H9 (cell line): ENCODE measurements around the gene TEK. TPM values are rescaled to one million over a fixed set of nuclear protein-coding genes. Genes with fewer than 3 reads are reported as not detected.

Experiments
- DNase-seq: peaks from one replicate; pipeline ENCODE4 v3.0.0-alpha.2; 2017
- H2AFZ ChIP-seq: one replicate; pipeline ENCODE4 v1.6.1; 2013; ENCODE audit warnings: mild to moderate bottlenecking, low read length, control low read depth, moderate library complexity
- H2AK5ac ChIP-seq: 2 replicates; pipeline ENCODE4 v1.6.1; 2013; ENCODE audit warnings: low read length, control low read depth, mixed read lengths; ENCODE audit not compliant: insufficient read length
- H2BK120ac ChIP-seq: one replicate; pipeline ENCODE4 v1.6.1; 2013; ENCODE audit warnings: low read depth, mild to moderate bottlenecking, low read length, control low read depth, inconsistent platforms; ENCODE audit not compliant: poor library complexity, severe bottlenecking
- H2BK12ac ChIP-seq: 2 replicates; pipeline ENCODE4 v1.6.1; 2013; ENCODE audit warnings: low read length, control low read depth, mixed read lengths, low read depth; ENCODE audit not compliant: insufficient read length
- H2BK15ac ChIP-seq: 2 replicates; pipeline ENCODE4 v1.6.1; 2013; ENCODE audit warnings: low read depth, low read length, control low read depth
- H2BK20ac ChIP-seq: one replicate; pipeline ENCODE4 v1.6.1; 2013; ENCODE audit warnings: low read depth, mild to moderate bottlenecking, low read length, control low read depth, inconsistent platforms; ENCODE audit not compliant: poor library complexity, severe bottlenecking
- H2BK5ac ChIP-seq: 2 replicates; pipeline ENCODE4 v1.6.1; 2013; ENCODE audit warnings: low read length, control low read depth, mixed read lengths; ENCODE audit not compliant: insufficient read length
- H3K14ac ChIP-seq: 2 replicates; pipeline ENCODE4 v1.6.1; 2013; ENCODE audit warnings: low read length, control low read depth; ENCODE audit not compliant: insufficient read depth
- H3K18ac ChIP-seq: 2 replicates; pipeline ENCODE4 v1.6.1; 2013; ENCODE audit warnings: low read depth, mild to moderate bottlenecking, mixed read lengths, low read length, control low read depth; ENCODE audit not compliant: insufficient read length
- H3K23ac ChIP-seq: 2 replicates; pipeline ENCODE4 v1.6.1; 2013; ENCODE audit warnings: low read length, control low read depth, mixed read lengths, low read depth; ENCODE audit not compliant: insufficient read length
- H3K23me2 ChIP-seq: 2 replicates; pipeline ENCODE4 v1.6.1; 2013; ENCODE audit warnings: low read depth, mild to moderate bottlenecking, mixed read lengths, low read length, control low read depth; ENCODE audit not compliant: insufficient read length, poor library complexity, severe bottlenecking
- H3K27ac ChIP-seq: 2 replicates; pipeline ENCODE4 v1.5.1; 2013; ENCODE audit warnings: low read length, control low read depth, mixed read lengths, low read depth; ENCODE audit not compliant: insufficient read length
- H3K27me3 ChIP-seq: 2 replicates; pipeline ENCODE4 v1.6.1; 2013; ENCODE audit warnings: low read length, control low read depth, inconsistent platforms; ENCODE audit not compliant: insufficient read depth
- H3K4ac ChIP-seq: 2 replicates; pipeline ENCODE4 v1.6.1; 2013; ENCODE audit warnings: low read depth, mild to moderate bottlenecking, control low read depth, inconsistent platforms, low read length, moderate library complexity
- H3K4me1 ChIP-seq: 2 replicates; pipeline ENCODE4 v1.6.1; 2013; ENCODE audit warnings: low read length, control low read depth, inconsistent platforms; ENCODE audit not compliant: insufficient read depth
- H3K4me2 ChIP-seq: 2 replicates; pipeline ENCODE4 v1.6.1; 2013; ENCODE audit warnings: low read length, control low read depth, mixed read lengths; ENCODE audit not compliant: insufficient read length, insufficient read depth
- H3K56ac ChIP-seq: 2 replicates; pipeline ENCODE4 v1.6.1; 2013; ENCODE audit warnings: low read depth, mild to moderate bottlenecking, mixed read lengths, low read length, control low read depth; ENCODE audit not compliant: insufficient read length
- H3K79me1 ChIP-seq: 2 replicates; pipeline ENCODE4 v1.6.1; 2013; ENCODE audit warnings: low read depth, mild to moderate bottlenecking, moderate library complexity, low read length, control low read depth, inconsistent platforms; ENCODE audit not compliant: insufficient read depth, poor library complexity, severe bottlenecking
- H3K79me2 ChIP-seq: 2 replicates; pipeline ENCODE4 v1.6.1; 2013; ENCODE audit warnings: low read length, control low read depth, inconsistent platforms; ENCODE audit not compliant: insufficient read depth
- H3K9ac ChIP-seq: 2 replicates; pipeline ENCODE4 v1.6.1; 2013; ENCODE audit warnings: low read length, control low read depth, mixed read lengths; ENCODE audit not compliant: insufficient read length; ENCODE audit errors: extremely low read depth
- H3K9me3 ChIP-seq: one replicate; pipeline ENCODE4 v1.6.1; 2013; ENCODE audit warnings: low read depth, low read length, inconsistent platforms; ENCODE audit not compliant: control insufficient read depth
- H3T11ph ChIP-seq: one replicate; pipeline ENCODE4 v1.6.1; 2013; ENCODE audit warnings: mild to moderate bottlenecking, low read length, control low read depth, inconsistent platforms
- H4K20me1 ChIP-seq: one replicate; pipeline ENCODE4 v1.6.1; 2013; ENCODE audit not compliant: control insufficient read depth, insufficient read length, insufficient read depth
- H4K5ac ChIP-seq: 2 replicates; pipeline ENCODE4 v1.6.1; 2013; ENCODE audit warnings: low read depth, mild to moderate bottlenecking, mixed read lengths, low read length, control low read depth; ENCODE audit not compliant: insufficient read length
- H4K8ac ChIP-seq: replicated peaks from 2 replicates; pipeline ENCODE4 v1.6.1; 2013; ENCODE audit warnings: low read length, control low read depth, mixed read lengths, low read depth; ENCODE audit not compliant: insufficient read length
- H4K91ac ChIP-seq: 2 replicates; pipeline ENCODE4 v1.6.1; 2013; ENCODE audit warnings: low read depth, mild to moderate bottlenecking, moderate library complexity, mixed read lengths, low read length, control low read depth; ENCODE audit not compliant: insufficient read length
- H3K27ac Mint-ChIP-seq, 3 experiments: 2 replicates in 2 of 3; 3 replicates in 1 of 3; pipeline ENCODE4 v1.8.0; 2020 to 2021; ENCODE audit warnings: mixed read lengths in 3 of 3, mild to moderate bottlenecking in 1 of 3, moderate library complexity in 1 of 3
- H3K27me3 Mint-ChIP-seq: 2 replicates; pipeline ENCODE4 v1.8.0; 2021; ENCODE audit warnings: low read depth, mild to moderate bottlenecking, moderate library complexity, mixed read lengths
- H3K36me3 Mint-ChIP-seq, 3 experiments: 2 replicates in 2 of 3; 3 replicates in 1 of 3; pipeline ENCODE4 v1.8.0; 2020 to 2021; ENCODE audit warnings: low read depth in 3 of 3, mixed read lengths in 3 of 3; ENCODE audit not compliant: insufficient read depth in 1 of 3
- H3K4me1 Mint-ChIP-seq, 2 experiments: 2 replicates each; pipeline ENCODE4 v1.8.0; 2020; ENCODE audit warnings: mixed read lengths in 2 of 2
- H3K4me3 Mint-ChIP-seq, 2 experiments: 2 replicates in 1 of 2; 3 replicates in 1 of 2; pipeline ENCODE4 v1.8.0; 2020 to 2021; ENCODE audit warnings: mild to moderate bottlenecking in 2 of 2, mixed read lengths in 2 of 2, moderate library complexity in 1 of 2
- H3K9me3 Mint-ChIP-seq, 2 experiments: 2 replicates in 1 of 2; 3 replicates in 1 of 2; pipeline ENCODE4 v1.8.0; 2020; ENCODE audit warnings: mild to moderate bottlenecking in 2 of 2, mixed read lengths in 2 of 2, moderate library complexity in 1 of 2
- WGBS: extraction: QIAGEN DNeasy Blood & Tissue Kit; methylation state at CpG from one replicate; pipeline ENCODE4 v1.1.7; 2013; ENCODE audit warnings: missing lambda C conversion rate, low lambda C conversion rate, mixed read lengths; ENCODE audit not compliant: insufficient read length; ENCODE audit errors: extremely low coverage; 5-methylcytosine and 5-hydroxymethylcytosine counted together
- total RNA-seq: library from RNA; stranded (reverse); gene quantifications from 2 replicates; pipeline ENCODE4 v1.2.1, GENCODE V29; 2021
- TF ChIP-seq, protein P1 (sequence below): fragments of 200-600 bp; sonication (generic); conservative IDR thresholded peaks from 3 replicates; pipeline ENCODE4 v1.8.0; 2021; ENCODE audit warnings: antibody characterized with exemption, mild to moderate bottlenecking

The TEK gene
- total RNA-seq, 1 experiment from 2014 or later: 1.8 TPM

DNA sequence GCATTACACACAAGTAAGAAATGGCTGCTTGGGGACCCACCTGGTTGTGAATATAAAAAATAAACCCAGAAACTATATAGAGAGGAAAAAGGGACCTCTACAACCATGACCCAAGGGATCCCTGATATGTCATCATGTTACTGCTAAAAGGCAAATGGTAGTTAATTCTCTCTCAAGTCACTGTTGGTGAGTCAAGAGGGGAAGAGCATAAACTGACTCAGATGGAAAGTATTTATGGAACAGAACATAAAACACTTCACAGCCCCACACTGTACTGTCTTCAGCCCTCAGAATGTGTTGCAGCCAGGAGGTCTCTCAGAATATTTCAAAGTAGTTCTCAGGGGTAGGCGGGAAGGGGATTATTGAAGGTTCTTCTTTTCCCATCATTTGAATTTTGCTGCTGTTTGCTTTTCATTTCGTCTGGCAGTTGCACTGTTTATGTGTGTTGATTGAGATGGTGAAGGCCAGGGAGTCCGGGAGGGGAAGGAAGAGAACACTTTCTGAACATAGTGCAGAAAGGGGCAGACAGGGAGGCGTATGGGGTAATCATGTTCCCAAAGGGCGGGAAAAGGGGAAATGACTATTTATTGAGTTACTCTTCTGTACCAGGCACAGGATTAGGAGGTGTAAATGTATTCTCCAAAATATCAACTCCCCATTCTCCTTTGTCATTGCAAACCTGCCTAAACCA, 85.5 kb downstream of the TEK start:
- H3K79me1 ChIP-seq: no peaks in the 10 kb centered on the region
- no peak overlapping the region for H2BK20ac ChIP-seq
- H2BK120ac ChIP-seq: no peak overlapping the region
- no peak overlapping the region for H3K4me3 Mint-ChIP-seq
- H4K5ac ChIP-seq: no peak overlapping the region
- no peak overlapping the region for H3K27ac Mint-ChIP-seq
- no peak overlapping the region for H2BK12ac ChIP-seq
- no peak overlapping the region for H3K4me2 ChIP-seq
- H3K9me3 Mint-ChIP-seq: no peaks in the 10 kb centered on the region
- no peak overlapping the region for H2BK5ac ChIP-seq
- H3K9ac ChIP-seq: no peak overlapping the region
- TF ChIP-seq, protein P1, sequence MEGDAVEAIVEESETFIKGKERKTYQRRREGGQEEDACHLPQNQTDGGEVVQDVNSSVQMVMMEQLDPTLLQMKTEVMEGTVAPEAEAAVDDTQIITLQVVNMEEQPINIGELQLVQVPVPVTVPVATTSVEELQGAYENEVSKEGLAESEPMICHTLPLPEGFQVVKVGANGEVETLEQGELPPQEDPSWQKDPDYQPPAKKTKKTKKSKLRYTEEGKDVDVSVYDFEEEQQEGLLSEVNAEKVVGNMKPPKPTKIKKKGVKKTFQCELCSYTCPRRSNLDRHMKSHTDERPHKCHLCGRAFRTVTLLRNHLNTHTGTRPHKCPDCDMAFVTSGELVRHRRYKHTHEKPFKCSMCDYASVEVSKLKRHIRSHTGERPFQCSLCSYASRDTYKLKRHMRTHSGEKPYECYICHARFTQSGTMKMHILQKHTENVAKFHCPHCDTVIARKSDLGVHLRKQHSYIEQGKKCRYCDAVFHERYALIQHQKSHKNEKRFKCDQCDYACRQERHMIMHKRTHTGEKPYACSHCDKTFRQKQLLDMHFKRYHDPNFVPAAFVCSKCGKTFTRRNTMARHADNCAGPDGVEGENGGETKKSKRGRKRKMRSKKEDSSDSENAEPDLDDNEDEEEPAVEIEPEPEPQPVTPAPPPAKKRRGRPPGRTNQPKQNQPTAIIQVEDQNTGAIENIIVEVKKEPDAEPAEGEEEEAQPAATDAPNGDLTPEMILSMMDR: no peak
- H3K4me1 Mint-ChIP-seq: 0 out of 4 replicates have a peak, but pooled peaks cover 0 to 3% of the 10 kb centered on the region in 2 experiments
- no peaks in the 10 kb centered on the region for H3K27me3 Mint-ChIP-seq
- H3K23me2 ChIP-seq: no peaks in the 10 kb centered on the region
- no peak overlapping the region for H2AK5ac ChIP-seq
- H3K14ac ChIP-seq: no peak overlapping the region
- H4K20me1 ChIP-seq: no peaks in the 10 kb centered on the region
- no peaks in the 10 kb centered on the region for H3K36me3 Mint-ChIP-seq
- no peaks in the 10 kb centered on the region for H3K9me3 ChIP-seq
- H3K4ac ChIP-seq: no peak overlapping the region
- DNase-seq: no peak
- no peaks in the 10 kb centered on the region for H3K4me1 ChIP-seq
- no CpG with 5 or more reads among the region's 5 CpGs for WGBS
- no peak overlapping the region for H2AFZ ChIP-seq
- no peak overlapping the region for H2BK15ac ChIP-seq
- no peak overlapping the region for H3T11ph ChIP-seq
- H3K79me2 ChIP-seq: no peaks in the 10 kb centered on the region
- H4K8ac ChIP-seq: no peak overlapping the region
- no peak overlapping the region for H3K56ac ChIP-seq
- H3K18ac ChIP-seq: no peak overlapping the region
- no peaks in the 10 kb centered on the region for H3K27me3 ChIP-seq
- no peak overlapping the region for H3K27ac ChIP-seq
- no peak overlapping the region for H3K23ac ChIP-seq
- no peak overlapping the region for H4K91ac ChIP-seq
